Suppressor macrophage treated with lipopolysaccharide for 1 hour (primary cell): ENCODE measurements around the gene HOATZ.

Experiments used
- DNase-seq, 3 donors: peaks; one replicate each; pipeline ENCODE4 v3.0.0-alpha.2; 2020 to 2022

HOATZ gene

DNA sequence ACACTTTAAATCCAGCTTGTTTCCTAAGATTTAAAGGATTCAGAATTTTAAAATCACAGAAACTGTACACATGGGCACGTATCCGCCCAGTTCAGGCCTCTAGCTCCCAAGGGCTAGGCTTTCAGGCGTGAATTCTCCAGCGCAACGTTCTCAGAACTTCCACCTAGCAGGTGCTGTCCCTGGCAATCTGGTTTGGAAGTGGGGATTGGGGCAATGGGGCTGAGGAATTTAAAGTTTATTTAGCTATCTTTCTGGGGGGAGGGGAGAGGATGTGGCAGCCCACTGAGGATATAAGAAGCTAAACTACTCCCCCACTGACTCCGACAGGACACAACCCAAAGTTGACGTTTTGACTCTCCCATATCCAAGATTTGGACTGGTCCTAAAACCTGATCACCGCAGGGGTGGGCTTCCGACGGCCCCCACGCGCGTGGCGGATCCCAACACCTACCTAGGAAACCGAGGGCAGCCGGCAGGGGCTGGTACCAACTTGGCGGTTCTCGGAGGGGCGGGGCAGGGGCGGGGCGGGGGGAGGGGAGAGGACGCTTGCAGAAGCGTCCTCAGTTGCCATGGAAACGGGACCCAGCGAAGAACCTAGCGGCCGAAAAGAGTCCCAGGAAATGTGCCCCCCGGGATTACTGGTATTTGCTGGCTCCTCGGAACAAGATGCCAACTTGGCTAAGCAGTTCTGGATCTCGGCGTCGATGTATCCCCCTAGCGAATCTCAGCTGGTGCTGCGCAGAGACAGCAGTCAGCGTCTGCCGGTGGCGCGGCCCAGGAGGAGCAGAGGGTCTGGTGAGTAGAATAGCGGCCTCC lies at the start of gene HOATZ:
HOATZ (plus strand) TSS at position 563 of the 816 bp plus-strand sequence; CDS start at position 570, 7 bp downstream.
- DNase-seq = peak in 2 of 3 donors; percentile 18 to 29

DNA sequence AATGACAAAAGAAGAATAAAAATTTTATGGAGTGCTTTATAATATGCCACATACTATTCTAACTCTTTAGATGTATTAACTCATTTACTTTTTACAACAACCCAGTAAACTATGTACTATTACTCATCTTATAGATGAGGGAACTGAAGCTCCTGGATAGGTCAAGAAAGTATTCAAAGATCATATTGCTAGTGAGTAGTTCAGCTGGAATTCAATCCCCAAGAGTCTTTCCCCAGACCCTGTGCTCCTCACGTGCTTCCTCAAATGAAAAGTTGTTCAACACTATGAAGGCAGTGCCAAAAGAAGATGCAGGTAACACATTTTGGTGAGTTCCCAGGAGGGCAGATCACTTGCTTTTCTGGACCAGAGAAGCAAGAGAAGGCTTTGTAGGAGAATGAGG lies 49.2 kb upstream of the HOATZ start:
- DNase-seq = no peak

DNA sequence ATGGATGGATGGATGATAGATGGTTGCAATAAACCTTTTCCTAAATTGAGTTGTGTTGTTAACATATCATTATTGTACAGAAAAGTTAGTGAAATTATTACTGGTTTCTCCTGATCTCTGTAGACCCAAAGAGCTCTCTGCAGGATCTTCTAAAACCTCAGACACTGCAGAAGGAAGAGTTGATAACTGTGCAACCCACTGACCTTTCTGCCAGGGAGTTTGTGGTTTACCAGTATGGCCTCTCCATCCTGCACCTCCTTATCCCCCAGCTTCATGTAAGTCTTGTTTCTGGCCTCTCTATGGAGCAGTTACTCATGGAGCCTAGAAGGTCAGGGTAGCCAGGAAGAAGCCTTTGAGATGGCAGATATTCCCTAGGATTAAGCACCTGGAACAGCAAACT lies 48.0 kb upstream of the HOATZ start:
- DNase-seq = no peak

DNA sequence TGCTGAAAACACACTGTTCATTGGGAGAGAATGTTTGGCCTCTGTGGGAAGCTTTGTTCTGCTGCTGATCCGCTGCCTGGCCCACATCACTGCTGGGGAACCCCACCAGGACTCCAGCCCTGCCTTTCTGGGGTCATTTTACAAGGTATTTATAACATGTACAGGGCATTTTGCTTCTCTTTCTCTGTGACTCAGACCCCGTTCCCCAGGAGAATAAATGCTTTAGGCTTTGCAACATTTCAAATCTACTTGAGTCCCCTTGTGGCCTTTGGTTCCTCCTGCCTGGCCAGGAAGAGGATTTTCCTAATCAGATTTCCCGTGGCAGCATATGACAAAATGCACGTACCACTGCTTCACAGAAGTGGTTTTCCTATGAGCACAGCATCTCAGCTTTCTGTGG lies 45.4 kb upstream of the HOATZ start:
- DNase-seq = no peak

DNA sequence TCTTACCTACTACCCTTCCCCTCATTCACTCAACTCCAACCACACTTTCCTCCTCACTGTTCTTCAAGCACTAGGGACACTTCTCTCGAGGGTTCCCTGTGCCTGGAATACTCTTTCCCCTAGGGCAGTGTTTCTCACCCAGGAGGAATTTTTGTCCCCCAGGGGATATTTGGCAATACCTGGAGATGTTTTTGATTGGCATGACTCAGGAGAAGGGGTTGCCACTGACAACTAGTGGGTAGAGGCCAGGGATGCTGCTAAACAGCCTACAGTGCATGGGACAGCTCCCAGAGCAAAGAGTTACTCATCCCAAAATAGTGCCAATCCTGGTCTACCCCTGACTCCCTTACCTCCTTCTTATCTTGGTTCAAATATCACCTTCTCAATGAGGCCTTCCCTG lies 42.4 kb upstream of the HOATZ start:
- no peak for DNase-seq

DNA sequence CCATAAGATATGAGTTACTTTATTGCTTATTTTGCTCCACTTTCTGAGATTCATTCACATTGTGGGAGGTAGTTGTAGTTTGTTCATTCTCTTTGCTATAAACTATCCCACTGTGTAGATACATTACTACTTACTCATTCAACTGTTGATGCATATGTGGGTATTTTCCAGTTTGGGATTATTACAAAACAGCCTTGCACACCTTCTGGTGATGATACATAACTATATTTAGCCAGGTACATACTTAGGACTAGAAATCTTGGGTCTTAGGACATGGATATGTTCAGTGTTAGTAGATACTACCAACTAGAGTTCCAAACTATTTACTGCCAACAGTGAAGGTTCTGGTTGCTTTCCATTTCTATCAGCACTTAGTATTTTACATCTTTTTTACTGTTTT lies 40.1 kb upstream of the HOATZ start:
- DNase-seq = no peak

DNA sequence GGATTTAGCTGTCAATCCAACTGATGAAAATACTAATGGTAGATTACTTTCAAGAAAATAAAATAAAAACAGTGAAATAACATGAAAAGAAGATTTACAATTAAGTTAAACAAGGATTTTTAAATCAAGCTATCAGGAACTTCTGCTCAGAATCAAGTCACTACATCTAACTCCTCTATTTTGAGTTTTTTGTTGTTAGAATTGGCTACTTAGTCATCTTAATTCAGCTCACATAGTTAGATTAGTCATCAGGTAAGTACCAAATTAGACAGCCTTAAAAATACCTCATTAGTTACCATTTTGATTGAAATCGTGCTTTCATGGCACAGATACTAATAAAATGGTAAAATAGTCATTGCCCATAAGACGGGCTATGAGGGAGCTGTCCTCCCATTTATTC lies 38.2 kb upstream of the HOATZ start:
- no peak for DNase-seq

DNA sequence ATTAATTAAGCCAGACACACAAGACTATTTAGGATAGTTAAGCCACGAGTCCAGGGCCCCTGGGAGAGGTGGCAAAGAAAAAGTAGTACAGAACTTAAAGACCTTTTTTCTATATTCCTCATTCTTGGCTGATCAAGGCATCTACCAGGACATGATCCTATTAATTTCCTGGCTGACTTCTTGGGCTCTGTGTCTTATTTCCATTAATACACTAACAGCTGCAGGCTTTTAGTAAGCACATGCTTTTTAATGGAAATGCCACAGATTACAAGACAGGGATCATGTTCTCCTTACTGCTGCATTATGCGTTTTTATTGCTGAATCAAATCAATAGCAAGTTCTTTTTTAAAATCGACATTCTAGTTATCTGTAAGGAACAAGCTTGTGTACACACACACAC lies 37.6 kb upstream of the HOATZ start:
- DNase-seq = no peak

DNA sequence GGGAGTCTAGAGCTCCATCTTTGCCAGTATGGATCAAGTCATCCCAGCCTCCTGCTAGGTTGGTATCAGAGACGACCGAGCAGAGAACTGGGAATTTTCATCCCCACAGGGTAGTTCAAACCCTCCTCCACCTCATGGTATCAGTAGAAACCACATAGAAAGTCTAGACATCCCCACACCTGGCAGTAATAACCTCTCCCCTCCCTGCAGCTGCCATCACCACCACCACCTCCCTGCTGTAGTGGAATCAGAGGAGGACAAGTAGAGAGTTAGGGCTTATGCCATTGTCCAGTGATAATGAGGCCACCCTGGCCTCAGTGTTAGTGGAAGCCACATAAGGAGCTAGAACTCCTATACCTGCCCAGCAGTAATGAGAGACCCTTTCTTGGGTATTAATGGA lies 36.7 kb upstream of the HOATZ start:
- DNase-seq = no peak

DNA sequence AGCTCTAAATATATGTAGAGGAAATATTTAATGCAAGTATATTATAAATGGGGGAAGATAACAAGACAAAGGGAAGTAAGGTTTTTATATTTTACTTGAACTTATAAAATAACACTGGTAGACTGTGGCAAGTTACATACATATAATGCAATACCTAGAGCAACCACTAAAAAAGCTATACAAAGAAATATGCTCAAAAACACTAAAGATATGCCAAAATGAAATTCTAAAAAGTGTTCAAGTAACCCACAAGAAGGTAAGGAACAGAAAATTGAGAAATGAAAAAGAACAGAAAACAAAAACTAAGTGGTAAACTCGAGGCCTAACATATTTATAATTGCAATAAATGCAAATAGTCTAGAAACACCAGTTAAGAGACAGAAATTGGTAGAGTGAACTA lies 34.9 kb upstream of the HOATZ start:
- no peak for DNase-seq

DNA sequence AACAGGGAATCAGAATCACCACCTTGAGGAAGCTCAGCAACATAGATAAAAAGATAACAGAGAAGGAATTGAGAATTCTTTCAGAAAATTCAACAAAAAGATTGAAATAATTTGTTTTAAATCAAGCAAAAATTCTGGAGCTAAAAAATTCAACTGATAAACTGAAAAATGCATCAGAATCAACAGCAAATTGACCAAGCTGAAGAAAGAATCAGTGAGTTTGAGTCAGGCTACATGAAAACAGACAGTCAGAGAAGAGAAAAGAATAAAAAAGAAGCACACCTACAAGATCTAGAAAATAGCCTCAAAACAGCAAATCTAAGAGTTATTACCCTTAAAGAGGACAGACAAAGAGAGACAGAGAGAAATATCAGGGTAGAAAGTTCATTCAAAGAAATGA lies 31.1 kb upstream of the HOATZ start:
- no peak for DNase-seq

DNA sequence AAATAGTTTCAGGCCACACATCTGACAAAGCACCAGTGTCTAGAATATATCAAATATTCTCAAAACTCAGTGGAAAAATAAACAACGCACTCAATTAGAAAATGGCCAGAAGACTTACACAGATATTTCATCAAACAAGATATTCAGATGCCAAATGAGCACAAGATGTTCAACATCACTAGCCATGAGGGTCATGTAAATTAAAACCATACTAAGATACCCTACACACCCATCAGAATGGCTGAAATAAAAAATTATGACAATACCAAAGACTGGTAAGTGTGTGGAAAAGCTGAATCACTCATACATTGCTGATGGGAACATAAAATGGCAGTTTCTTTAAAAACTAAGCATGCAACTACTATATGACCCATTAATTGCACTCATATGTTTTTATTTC lies 24.1 kb upstream of the HOATZ start:
- DNase-seq = no peak

DNA sequence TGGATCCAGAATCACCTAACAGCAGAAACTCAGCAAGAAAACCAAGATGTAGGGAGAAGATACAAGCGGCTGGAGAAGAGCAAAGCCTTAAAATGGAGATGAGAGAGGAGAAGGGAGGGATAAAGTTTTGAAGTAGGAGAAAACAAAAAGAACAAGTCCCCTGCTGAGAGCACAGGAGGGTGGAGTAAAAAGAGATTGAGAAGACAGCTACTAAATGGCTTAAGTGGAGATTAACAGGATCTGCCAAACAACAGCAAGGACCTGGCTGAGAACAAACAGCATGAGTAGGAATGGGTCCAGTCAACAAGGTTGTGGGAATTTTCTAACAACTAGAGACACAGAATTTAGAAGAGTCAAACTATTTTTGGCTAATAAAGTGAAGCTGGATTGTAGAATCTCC lies 20.5 kb upstream of the HOATZ start:
- DNase-seq = no peak

DNA sequence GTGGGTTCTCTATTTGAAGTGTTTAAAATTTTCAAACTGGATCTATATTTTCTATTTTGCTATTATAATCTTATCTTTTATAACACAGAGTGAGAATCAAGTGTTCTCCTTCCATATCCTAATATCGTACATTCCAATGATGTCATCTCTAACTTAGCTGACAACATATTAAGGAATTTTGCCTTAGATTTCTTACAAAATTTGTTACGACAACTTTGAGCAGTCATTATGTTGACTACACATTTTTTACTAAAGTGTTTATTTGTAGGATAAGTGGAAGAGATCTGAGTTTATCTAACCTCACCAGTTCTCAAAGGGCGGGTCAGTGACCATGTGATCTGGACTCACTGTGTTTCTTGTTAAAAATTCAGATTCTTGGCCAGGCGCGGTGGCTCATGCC lies 15.1 kb upstream of the HOATZ start:
- peak in 2 of 3 donors; percentile 36 to 51 for DNase-seq

DNA sequence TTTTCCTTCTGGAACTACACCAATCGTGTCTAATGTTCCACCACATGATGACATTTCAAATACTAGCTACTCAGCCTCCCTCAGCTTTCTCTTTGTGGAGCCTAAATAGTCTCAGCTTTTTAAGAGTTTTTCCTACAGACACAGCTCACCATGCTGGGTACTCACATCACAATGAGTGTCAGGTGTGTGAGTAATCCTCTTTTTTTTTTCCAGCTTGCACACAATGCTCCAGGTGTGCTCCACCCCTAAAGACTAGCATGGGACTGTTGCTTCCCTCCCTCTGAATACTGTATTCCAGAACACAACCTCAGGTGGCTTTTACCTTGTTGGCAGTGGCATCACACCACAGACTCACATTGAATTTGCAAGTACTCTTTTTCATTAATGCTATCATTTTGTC lies 14.1 kb upstream of the HOATZ start:
- DNase-seq = no peak

DNA sequence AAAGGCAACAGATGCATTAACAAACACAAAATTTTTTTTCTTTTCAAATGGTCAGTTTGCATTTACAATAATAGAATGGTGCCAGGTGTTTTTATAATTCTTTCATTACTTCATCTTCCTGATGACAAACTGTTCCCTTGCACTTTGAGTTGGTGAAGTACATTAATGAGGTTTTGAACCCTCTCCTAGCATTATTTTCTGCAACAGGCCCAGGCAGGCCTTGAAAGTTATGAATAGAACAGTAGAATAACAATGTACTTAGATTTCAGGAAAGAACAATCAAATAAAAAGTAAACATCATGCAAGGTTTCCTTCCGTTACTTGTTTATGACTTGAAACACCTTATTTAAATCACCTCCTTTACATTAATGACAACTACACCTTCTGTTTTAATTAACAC lies 12.0 kb upstream of the HOATZ start:
- no peak for DNase-seq

DNA sequence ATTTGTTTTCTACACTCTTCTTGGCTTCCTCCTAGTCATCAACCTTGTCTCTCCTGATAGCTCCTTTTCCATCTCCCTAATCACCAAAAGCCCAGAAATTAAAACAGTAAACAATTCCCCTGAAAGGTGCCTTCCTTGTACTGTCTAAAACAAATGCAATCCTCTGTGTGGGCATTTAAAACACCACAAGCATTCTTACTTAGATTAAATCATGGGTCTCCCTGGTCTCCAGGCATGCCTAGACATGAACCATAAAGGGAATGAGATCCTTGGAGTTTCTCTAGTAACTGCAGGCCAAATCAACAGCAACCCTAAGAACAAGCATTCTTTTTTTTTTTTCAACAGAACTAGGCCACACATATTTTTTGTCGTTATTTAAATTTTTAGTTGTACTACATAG lies 4.3 kb upstream of the HOATZ start:
- no peak for DNase-seq

DNA sequence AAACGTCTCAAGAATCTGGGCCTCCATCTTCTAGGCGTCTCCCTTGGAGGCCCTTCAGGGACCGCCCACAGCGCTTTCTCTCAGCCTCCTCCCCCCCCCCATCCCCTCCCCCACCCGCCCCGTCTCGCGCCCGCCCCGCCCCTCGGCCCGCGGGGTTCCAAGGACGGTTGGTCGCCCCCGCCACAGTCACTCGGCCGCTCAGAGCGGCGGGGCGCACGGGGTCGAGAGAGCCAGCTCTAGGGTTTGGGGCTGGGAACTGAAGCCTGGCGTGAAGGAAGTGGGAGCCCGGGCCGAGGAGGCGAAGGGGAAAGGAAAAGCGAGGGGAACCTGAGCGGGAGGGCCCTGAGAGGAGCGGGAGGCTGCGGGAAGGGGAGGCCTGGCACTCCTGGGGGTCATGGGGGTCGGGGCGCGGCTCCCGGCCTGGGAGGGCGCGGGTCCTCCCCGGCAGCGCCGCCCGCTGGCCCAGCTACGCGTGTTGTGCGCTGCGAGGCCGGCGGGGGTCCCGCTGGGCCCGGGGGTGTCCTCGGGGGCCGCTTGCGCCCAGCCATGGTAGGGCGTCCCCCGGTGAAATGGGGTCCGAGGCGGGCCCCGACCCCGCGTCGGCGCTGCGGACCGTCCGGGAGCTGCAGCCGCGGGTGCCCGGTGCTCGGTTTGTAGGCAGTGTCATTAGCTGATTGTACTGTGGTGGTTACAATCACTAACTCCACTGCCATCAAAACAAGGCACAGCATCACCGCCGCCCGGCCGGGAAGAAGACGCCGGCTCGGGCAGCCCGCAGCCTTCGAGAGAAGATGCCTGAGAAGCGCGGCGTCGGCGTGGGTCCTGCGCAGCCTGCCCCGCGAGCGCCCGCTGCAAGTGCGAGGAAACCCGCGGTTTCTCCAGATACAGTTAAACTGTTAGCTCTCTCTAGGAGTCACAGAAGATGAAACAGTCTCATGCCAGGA lies 2.0 kb upstream of the HOATZ start, which contains the start of gene BTG4:
BTG4 (minus strand) TSS at position 91 of the 944 bp plus-strand sequence. CDS start 13,610 bp downstream, outside the sequence.
- DNase-seq = peak in 2 of 3 donors; percentile 25 to 47

DNA sequence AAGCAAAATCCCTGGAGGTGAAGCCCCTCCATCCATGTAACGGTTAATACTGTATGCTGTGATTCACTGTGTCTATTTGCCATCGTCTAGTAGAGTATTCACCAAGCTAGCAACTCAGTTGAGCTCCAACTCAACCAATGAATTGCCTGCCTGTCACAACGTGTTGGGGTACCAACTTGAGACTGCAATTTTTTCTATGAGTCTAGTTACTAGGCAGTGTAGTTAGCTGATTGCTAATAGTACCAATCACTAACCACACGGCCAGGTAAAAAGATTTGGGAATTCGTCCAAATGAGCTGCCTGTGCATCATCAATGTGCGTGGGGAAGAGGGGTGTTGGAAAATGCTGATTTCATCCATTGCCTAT lies 1.4 kb upstream of the HOATZ start:
- DNase-seq = no peak

DNA sequence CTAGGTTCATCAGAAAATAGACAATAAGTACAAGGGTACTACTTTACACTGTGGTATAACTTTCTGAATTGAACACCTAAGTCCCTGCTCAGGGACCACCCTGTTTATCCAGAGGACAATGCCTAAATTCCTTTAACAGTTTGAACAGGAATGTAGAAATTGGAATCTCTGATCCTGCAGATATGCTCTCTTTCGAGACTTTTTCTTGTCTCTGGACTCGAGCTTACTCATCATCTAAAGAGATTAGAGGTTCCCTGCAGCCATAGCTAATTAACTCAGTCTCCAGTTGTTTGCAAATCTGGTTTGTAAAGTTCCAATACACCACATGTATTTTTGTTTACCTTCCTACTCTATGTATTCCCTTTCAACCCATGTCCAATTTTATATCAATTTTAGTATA lies 1.0 kb downstream of the HOATZ start:
- DNase-seq = no peak

DNA sequence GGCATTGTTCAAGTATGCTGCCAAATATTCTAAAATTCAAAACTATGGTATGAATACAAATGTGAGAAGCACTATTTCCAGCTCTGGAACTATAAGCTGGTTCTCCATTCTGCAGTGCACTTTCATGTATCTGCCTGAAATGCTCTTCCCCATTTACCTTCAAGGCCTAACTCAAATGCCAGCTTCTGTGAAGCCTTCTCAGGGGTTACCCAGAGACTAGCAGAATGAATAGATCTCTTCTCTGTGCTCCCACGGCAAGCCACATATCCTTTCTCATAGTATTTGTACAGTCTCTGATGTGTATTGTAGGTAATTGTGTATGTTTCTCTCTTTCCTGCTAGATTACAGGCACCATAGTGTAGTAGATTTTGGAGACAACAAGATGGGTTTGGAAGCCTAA lies 4.1 kb downstream of the HOATZ start:
- no peak for DNase-seq

DNA sequence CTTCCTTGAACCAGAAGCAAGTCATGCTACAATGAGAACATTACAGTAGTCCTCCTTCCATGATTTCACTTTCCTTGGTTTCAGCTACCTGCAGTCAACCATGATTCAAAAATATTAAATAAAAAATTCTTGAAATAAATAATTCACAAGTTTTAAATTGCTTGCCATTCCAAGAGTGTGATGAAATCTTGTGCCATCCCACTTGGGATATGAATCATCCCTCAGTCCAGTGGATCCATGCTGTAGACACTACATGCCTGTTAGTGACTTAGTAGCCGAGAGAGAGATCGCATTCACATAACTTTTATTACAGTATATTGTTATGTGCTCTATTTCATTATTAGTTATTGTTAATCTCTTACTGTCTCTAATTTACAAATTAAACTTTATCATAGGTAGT lies 6.0 kb downstream of the HOATZ start:
- DNase-seq = no peak

DNA sequence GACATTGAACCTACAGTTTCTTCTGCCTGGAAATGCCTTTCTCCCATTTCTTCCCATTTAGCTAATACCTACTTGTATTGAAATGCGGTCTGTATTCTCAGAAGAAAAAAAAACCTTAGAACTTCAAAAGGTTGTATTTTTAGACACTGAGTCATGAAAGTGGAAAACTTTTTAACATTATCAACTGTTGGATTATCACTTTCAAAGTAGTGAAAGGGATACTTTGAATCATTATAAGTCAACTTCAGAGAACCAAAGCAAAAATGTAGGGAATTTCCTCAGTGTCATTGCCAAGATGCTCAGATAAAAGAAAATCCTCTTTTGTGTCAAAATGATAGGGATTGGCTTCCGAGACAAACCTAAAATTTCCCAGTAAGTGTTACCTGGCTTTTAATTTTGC lies 6.6 kb downstream of the HOATZ start:
- DNase-seq = peak in 2 of 3 donors; percentile 35 to 43

DNA sequence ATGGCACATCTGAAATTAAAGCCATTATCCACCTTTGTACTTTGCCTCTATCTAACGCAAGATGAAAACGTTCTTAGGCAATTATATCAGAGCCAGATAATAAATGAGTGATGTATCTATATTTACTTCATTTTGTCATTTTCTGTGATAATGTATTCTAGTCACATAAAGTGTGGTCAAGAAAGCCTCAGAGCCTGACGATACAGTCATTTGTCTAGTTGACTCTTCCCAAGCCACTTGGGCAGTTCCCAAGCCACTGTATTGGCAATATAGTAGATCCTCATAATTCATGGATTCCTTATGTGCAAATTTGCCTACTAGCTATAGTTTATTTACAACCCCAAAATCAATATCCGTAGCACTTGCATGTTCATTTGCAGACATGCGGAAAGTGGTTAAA lies 7.8 kb downstream of the HOATZ start:
- DNase-seq = no peak
